ENCODE data around the gene FBXL13. TPM values are rescaled to one million over a fixed set of nuclear protein-coding genes. Genes with fewer than 3 reads are reported as not detected.

Gene FBXL13
- total and polyA plus RNA-seq, 2 experiments from 2014 or later: 1.2 to 2.5 TPM

- TF ChIP-seq EZH2 (IDR thresholded peaks at IDR 0.05; ENCODE audit: low read depth, unreplicated experiment) (no peak), JUNB (IDR thresholded peaks at IDR 0.05; ENCODE audit: unreplicated experiment) (no peak), CREB1 (CRISPR knock-in tag; IDR thresholded peaks at IDR 0.05; ENCODE audit: low read depth) (no peak)
Measured at GRCh38 chr7:103076764-103077163, 2.2 kb upstream of the FBXL13 start (continued).

DNA sequence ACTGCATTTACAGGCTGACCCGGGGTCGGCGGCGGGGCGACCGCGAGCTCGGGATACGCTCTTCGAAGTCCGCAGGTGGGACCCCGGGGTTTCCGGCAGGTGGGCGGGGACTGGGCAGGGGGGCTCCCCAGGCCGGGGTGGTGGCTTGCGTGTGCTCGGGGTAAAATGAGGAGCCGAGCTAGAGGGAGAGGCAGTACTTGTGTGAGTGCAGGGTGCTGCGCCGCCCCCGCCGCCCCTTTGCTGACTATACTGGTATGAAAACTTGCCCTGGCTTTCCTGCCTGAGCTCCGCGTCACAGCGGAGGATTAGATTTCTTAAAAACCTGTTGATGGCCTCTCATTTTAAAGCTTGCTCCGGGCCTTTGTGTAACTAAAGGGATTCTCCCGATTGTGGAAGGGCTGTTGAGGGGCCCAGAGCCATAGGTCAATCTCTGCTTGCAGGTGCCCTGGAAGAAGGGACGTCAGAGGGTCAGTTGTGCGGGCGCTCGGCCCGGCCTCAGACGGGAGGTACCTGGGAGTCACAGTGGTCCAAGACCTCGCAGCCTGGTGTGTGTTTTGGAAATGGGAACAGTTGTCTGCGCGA lies 832 bp upstream of the FBXL13 start:
- 0 out of 2 replicates have a peak, but pooled peaks cover 4% of the 10 kb centered on the region for H3F3A ChIP-seq (replicated peaks; ENCODE audit: low read depth)
- Mint-ChIP-seq H3K27me3 (ENCODE audit: insufficient read depth, low read depth, poor library complexity) (peaks cover 11% of the 10 kb centered on the region), H3K9me3 (peaks cover 2% of the 10 kb centered on the region; the same call in 1 of the 3 replicates), H3K4me1 (peaks cover 15% of the 10 kb centered on the region), H3K4me3 (peak overlapping the region; percentile 97), H3K27ac (peak overlapping the region; percentile 96), H3K36me3 (ENCODE audit: low read depth) (peaks cover 5% of the 10 kb centered on the region)
- TF ChIP-seq EZH2 (IDR thresholded peaks at IDR 0.05; ENCODE audit: low read depth, unreplicated experiment): no peak
- no peak for TF ChIP-seq NANOG (IDR thresholded peaks at IDR 0.05; ENCODE audit: borderline replicate concordance)
- TF ChIP-seq ETS1 (IDR thresholded peaks at IDR 0.05): no peak
- TF ChIP-seq EZH2phosphoT487 (IDR thresholded peaks at IDR 0.05; ENCODE audit: unreplicated experiment): no peak
- no peak for TF ChIP-seq POLR2AphosphoS5 (IDR thresholded peaks at IDR 0.05; ENCODE audit: low read depth)
- TF ChIP-seq CREB1 (CRISPR knock-in tag; IDR thresholded peaks at IDR 0.05; ENCODE audit: low read depth): no peak
- TF ChIP-seq CTCF (conservative IDR thresholded peaks at IDR 0.05; ENCODE audit: low read depth in 2 of 2): no peak
- TF ChIP-seq, protein P1, sequence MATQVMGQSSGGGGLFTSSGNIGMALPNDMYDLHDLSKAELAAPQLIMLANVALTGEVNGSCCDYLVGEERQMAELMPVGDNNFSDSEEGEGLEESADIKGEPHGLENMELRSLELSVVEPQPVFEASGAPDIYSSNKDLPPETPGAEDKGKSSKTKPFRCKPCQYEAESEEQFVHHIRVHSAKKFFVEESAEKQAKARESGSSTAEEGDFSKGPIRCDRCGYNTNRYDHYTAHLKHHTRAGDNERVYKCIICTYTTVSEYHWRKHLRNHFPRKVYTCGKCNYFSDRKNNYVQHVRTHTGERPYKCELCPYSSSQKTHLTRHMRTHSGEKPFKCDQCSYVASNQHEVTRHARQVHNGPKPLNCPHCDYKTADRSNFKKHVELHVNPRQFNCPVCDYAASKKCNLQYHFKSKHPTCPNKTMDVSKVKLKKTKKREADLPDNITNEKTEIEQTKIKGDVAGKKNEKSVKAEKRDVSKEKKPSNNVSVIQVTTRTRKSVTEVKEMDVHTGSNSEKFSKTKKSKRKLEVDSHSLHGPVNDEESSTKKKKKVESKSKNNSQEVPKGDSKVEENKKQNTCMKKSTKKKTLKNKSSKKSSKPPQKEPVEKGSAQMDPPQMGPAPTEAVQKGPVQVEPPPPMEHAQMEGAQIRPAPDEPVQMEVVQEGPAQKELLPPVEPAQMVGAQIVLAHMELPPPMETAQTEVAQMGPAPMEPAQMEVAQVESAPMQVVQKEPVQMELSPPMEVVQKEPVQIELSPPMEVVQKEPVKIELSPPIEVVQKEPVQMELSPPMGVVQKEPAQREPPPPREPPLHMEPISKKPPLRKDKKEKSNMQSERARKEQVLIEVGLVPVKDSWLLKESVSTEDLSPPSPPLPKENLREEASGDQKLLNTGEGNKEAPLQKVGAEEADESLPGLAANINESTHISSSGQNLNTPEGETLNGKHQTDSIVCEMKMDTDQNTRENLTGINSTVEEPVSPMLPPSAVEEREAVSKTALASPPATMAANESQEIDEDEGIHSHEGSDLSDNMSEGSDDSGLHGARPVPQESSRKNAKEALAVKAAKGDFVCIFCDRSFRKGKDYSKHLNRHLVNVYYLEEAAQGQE (IDR thresholded peaks at IDR 0.05; ENCODE audit: unreplicated experiment): no peak
- TF ChIP-seq ZNF331 (CRISPR knock-in tag; IDR thresholded peaks at IDR 0.05; ENCODE audit: low read depth): no peak
- TF ChIP-seq ZNF114 (CRISPR knock-in tag; IDR thresholded peaks at IDR 0.05): no peak
- no peak for TF ChIP-seq STAT1 (IDR thresholded peaks at IDR 0.05; ENCODE audit: unreplicated experiment)
- ATAC-seq: peak; percentile 69
- H3K27me3 ChIP-seq (ENCODE audit: insufficient read depth): no peaks in the 10 kb centered on the region
- H3K79me2 ChIP-seq (replicated peaks; ENCODE audit: insufficient read depth): peaks cover 50% of the 10 kb centered on the region
- H3K4me3 ChIP-seq: peak overlapping the region; percentile 100
- peak overlapping the region; percentile 93 for H3K4me2 ChIP-seq
- no peaks in the 10 kb centered on the region for H4K20me1 ChIP-seq (replicated peaks; ENCODE audit: insufficient read depth)
- H2AFZ ChIP-seq: peak overlapping the region; percentile 88
- H3K4me1 ChIP-seq (ENCODE audit: insufficient read depth): peaks cover 6% of the 10 kb centered on the region; the same call in 1 of the 2 replicates
- no peaks in the 10 kb centered on the region for H3K9me2 ChIP-seq (ENCODE audit: insufficient read depth)
- H3K27ac ChIP-seq (ENCODE audit: low read depth): peak overlapping the region; percentile 91
- peak; percentile 86 for DNase-seq (ENCODE audit: low spot score)
- no peaks in the 10 kb centered on the region for H3K36me3 ChIP-seq (ENCODE audit: insufficient read depth)

Measured in GM23338 (cell line).